Measurements from ENCODE around the gene CEP295NL. TPM values are rescaled to one million over a fixed set of nuclear protein-coding genes. Genes with fewer than 3 reads are reported as not detected.

The CEP295NL gene
- total RNA-seq, 1 experiment from 2014 or later = 0.66 TPM

- H3K27ac ChIP-seq (ENCODE audit: insufficient read length, low read depth, low read length) = no peak overlapping the region
- no peaks in the 10 kb centered on the region for H3K27me3 ChIP-seq (ENCODE audit: insufficient read depth, low read length)
- H4K5ac ChIP-seq (ENCODE audit: insufficient read length, low read depth, low read length) = no peak overlapping the region
- Mint-ChIP-seq H3K27me3 (ENCODE audit: low read depth) (no peaks in the 10 kb centered on the region; the same call in 1 of the 2 replicates), H3K4me1 (peaks cover 22 to 30% of the 10 kb centered on the region in 2 experiments), H3K9me3 (no peaks in the 10 kb centered on the region), H3K4me3 (peak overlapping the region in 1 of 2 experiments; percentile 8; a peak in 1 of 5 replicates), H3K36me3 (ENCODE audit: insufficient read depth in 1 of 3, low read depth in 3 of 3) (no peaks in the 10 kb centered on the region; a peak in 1 of 7 replicates), H3K27ac (peak overlapping the region; percentile 29 to 61 (median 34); a peak in 3 of 7 replicates)
- no peaks in the 10 kb centered on the region for H3K79me2 ChIP-seq (ENCODE audit: insufficient read depth, low read length)
- no peaks in the 10 kb centered on the region for H3K9me3 ChIP-seq (ENCODE audit: control insufficient read depth, low read depth, low read length)
- no peak overlapping the region for H2BK5ac ChIP-seq (ENCODE audit: insufficient read length, low read length)
- no peak overlapping the region for H3K23ac ChIP-seq (ENCODE audit: insufficient read length, low read depth, low read length)
- no peaks in the 10 kb centered on the region for H4K20me1 ChIP-seq (ENCODE audit: control insufficient read depth, insufficient read depth, insufficient read length)
- H3K79me1 ChIP-seq (ENCODE audit: insufficient read depth, low read depth, low read length, poor library complexity, severe bottlenecking) = no peaks in the 10 kb centered on the region
- no peak overlapping the region for H2BK120ac ChIP-seq (ENCODE audit: low read depth, low read length, poor library complexity, severe bottlenecking)
- no peak overlapping the region for H3K9ac ChIP-seq (ENCODE audit: extremely low read depth, insufficient read length, low read length)
- no peak overlapping the region for H3K56ac ChIP-seq (ENCODE audit: insufficient read length, low read depth, low read length)
- peaks cover 2% of the 10 kb centered on the region; the same call in 1 of the 2 replicates for H3K4me1 ChIP-seq (ENCODE audit: insufficient read depth, low read length)
- no peak overlapping the region for H2BK20ac ChIP-seq (ENCODE audit: low read depth, low read length, poor library complexity, severe bottlenecking)
- no peak overlapping the region for H2BK15ac ChIP-seq (ENCODE audit: low read depth, low read length)
- H2AK5ac ChIP-seq (ENCODE audit: insufficient read length, low read length) = no peak overlapping the region
- no peaks in the 10 kb centered on the region for H3K23me2 ChIP-seq (ENCODE audit: insufficient read length, low read depth, low read length, poor library complexity, severe bottlenecking)
- TF ChIP-seq, protein P1, sequence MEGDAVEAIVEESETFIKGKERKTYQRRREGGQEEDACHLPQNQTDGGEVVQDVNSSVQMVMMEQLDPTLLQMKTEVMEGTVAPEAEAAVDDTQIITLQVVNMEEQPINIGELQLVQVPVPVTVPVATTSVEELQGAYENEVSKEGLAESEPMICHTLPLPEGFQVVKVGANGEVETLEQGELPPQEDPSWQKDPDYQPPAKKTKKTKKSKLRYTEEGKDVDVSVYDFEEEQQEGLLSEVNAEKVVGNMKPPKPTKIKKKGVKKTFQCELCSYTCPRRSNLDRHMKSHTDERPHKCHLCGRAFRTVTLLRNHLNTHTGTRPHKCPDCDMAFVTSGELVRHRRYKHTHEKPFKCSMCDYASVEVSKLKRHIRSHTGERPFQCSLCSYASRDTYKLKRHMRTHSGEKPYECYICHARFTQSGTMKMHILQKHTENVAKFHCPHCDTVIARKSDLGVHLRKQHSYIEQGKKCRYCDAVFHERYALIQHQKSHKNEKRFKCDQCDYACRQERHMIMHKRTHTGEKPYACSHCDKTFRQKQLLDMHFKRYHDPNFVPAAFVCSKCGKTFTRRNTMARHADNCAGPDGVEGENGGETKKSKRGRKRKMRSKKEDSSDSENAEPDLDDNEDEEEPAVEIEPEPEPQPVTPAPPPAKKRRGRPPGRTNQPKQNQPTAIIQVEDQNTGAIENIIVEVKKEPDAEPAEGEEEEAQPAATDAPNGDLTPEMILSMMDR (conservative IDR thresholded peaks at IDR 0.05) = no peak
- no peak overlapping the region for H2AFZ ChIP-seq (ENCODE audit: low read length)
- peak overlapping the region; percentile 43 for H3K18ac ChIP-seq (ENCODE audit: insufficient read length, low read depth, low read length)
- peak overlapping the region; percentile 72 for H3K14ac ChIP-seq (ENCODE audit: insufficient read depth, low read length)
- no peak overlapping the region for H3T11ph ChIP-seq (ENCODE audit: low read length)
- no peak for DNase-seq
- no CpG with 5 or more reads among the region's 20 CpGs for WGBS (ENCODE audit: extremely low coverage, insufficient read length, low lambda C conversion rate)
- H4K91ac ChIP-seq (ENCODE audit: insufficient read length, low read depth, low read length) = no peak overlapping the region
- no peak overlapping the region for H3K4ac ChIP-seq (ENCODE audit: low read depth, low read length)
- H3K4me2 ChIP-seq (ENCODE audit: insufficient read depth, insufficient read length, low read length) = peak overlapping the region; percentile 9
- no peak overlapping the region for H4K8ac ChIP-seq (replicated peaks; ENCODE audit: insufficient read length, low read depth, low read length)
- no peak overlapping the region for H2BK12ac ChIP-seq (ENCODE audit: insufficient read length, low read depth, low read length)
Measured at GRCh38 chr17:78884148-78884825, 18.7 kb downstream of the CEP295NL start.

All from H9 (cell line).